HEK293 (cell line): ENCODE results near the gene GRIK4.

Experiments
- CTCF ChIP-seq: fragments of 450-650 bp; formaldehyde crosslinking; IDR thresholded peaks from 2 replicates; pipeline ENCODE4 v1.5.1; 2016; ENCODE audit warnings: missing biosample characterization, missing genetic modification characterization
- PRDM10 ChIP-seq: fragments of 450-650 bp; formaldehyde crosslinking; IDR thresholded peaks from 2 replicates; pipeline ENCODE4 v1.5.1; 2016; ENCODE audit warnings: missing biosample characterization, missing genetic modification characterization
- REST ChIP-seq: fragments of 450-650 bp; formaldehyde crosslinking; IDR thresholded peaks from 2 replicates; pipeline ENCODE4 v1.5.1; 2016; ENCODE audit warnings: missing biosample characterization, missing genetic modification characterization
- ZNF223 ChIP-seq: fragments of 450-650 bp; formaldehyde crosslinking; IDR thresholded peaks from 2 replicates; pipeline ENCODE4 v1.5.1; 2016; ENCODE audit warnings: missing biosample characterization, missing genetic modification characterization
- ZNF274 ChIP-seq, 2 experiments: fragments of 200-500 bp in 1 of 2; fragments of 450-650 bp in 1 of 2; sonication (Bioruptor generic) in 1 of 2; formaldehyde crosslinking in 1 of 2; IDR thresholded peaks; 2 replicates each; pipeline versions ENCODE4 v1.5.1 to v1.6.1; 2014 to 2016; ENCODE audit warnings: borderline replicate concordance in 1 of 2, inconsistent platforms in 1 of 2, low read length in 1 of 2, missing biosample characterization in 1 of 2, missing genetic modification characterization in 1 of 2
- ZNF449 ChIP-seq: fragments of 450-650 bp; formaldehyde crosslinking; IDR thresholded peaks from 2 replicates; pipeline ENCODE4 v1.5.1; 2017; ENCODE audit warnings: missing biosample characterization, mild to moderate bottlenecking, missing genetic modification characterization, moderate library complexity
- ZNF558 ChIP-seq: fragments of 450-650 bp; formaldehyde crosslinking; IDR thresholded peaks from 2 replicates; pipeline ENCODE4 v1.5.1; 2016; ENCODE audit warnings: missing biosample characterization, missing genetic modification characterization
- ZNF580 ChIP-seq: fragments of 450-650 bp; formaldehyde crosslinking; IDR thresholded peaks from 2 replicates; pipeline ENCODE4 v1.5.1; 2016; ENCODE audit warnings: missing biosample characterization, missing genetic modification characterization
- ZNF660 ChIP-seq: fragments of 450-650 bp; IDR thresholded peaks from 2 replicates; pipeline ENCODE4 v1.5.1; 2018; ENCODE audit warnings: missing biosample characterization, mild to moderate bottlenecking, missing genetic modification characterization
- ZNF707 ChIP-seq: fragments of 450-650 bp; formaldehyde crosslinking; IDR thresholded peaks from 2 replicates; pipeline ENCODE4 v1.5.1; 2016; ENCODE audit warnings: missing biosample characterization, missing genetic modification characterization

- no peak for TF ChIP-seq ZNF580
- TF ChIP-seq ZNF707 (tag by site-specific recombination), result no peak
- no peak for TF ChIP-seq REST (tag by site-specific recombination)
- TF ChIP-seq ZNF274 (IDR thresholded peaks at IDR 0.05; ENCODE audit: low read length), result no peak
- no peak for TF ChIP-seq ZNF274 (tag by site-specific recombination; IDR thresholded peaks at IDR 0.05; ENCODE audit: borderline replicate concordance)
- TF ChIP-seq ZNF223 (tag by site-specific recombination), result no peak
- no peak for TF ChIP-seq ZNF660 (tag by site-specific recombination)
- TF ChIP-seq CTCF (tag by site-specific recombination), result no peak
- TF ChIP-seq ZNF449, result no peak
- no peak for TF ChIP-seq ZNF558 (tag by site-specific recombination)
- no peak for TF ChIP-seq PRDM10 (tag by site-specific recombination)
Observed at GRCh38 chr11:120573756-120574354, 62.3 kb downstream of the GRIK4 start.
